Mucosa of descending colon (tissue), 3 donors: ENCODE data around the gene CNIH3. TPM values are rescaled to one million over a fixed set of nuclear protein-coding genes. Genes with fewer than 3 reads are reported as not detected.
"Not testable (repeated sequence)": the region's sequence is repeated elsewhere in the genome, so short reads cannot be mapped to it uniquely, and the experiment has no call there.

Experiments
- ATAC-seq: fragments of 200-7000 bp; cut with Tn5 transposase; one replicate; pipeline ENCODE4 v1.9.1; 2020; ENCODE audit warnings: mild to moderate bottlenecking, moderate library complexity
- DNase-seq, 3 donors: peaks; one replicate each; pipeline ENCODE4 v3.0.0-alpha.2; 2020
- H3K36me3 ChIP-seq: fragments of 200-600 bp; one replicate; pipeline ENCODE4 v1.8.0; 2021; ENCODE audit warnings: low read depth, mild to moderate bottlenecking
- H3K4me1 ChIP-seq: fragments of 200-600 bp; one replicate; pipeline ENCODE4 v1.8.0; 2021; ENCODE audit warnings: low read depth, mild to moderate bottlenecking
- H3K4me3 ChIP-seq: fragments of 200-600 bp; one replicate; pipeline ENCODE4 v1.8.0; 2021; ENCODE audit warnings: mild to moderate bottlenecking
- H3K9me3 ChIP-seq: fragments of 200-600 bp; one replicate; pipeline ENCODE4 v1.8.0; 2021; ENCODE audit warnings: mild to moderate bottlenecking
- CTCF ChIP-seq: fragments of 200-600 bp; IDR thresholded peaks from one replicate; pipeline ENCODE4 v1.8.0; 2022; ENCODE audit warnings: antibody characterized with exemption, mild to moderate bottlenecking
- intact Hi-C, 2 donors: fragments of 100-400 bp; cut with DNase I in 1 of 2; cut with micrococcal nuclease in 1 of 2; formaldehyde crosslinking; loops; one replicate each; pipeline versions ENCODE4 v1.11.0 to v1.11.1; 2022; cut with DNase I, micrococcal nuclease
- total RNA-seq, 3 donors: library from RNA; stranded (reverse); fragmentation: NEBNext Ultra II Directional in 2 of 3; extraction: Animal tissue kit (Norgen Biotek cat#: 25700) in 2 of 3; gene quantifications; one replicate each; pipeline versions ENCODE4 v1.2.1 to v1.2.4, GENCODE V29; 2021 to 2023
- donor health status: DM: no; HTN: no; CAD: no; lungs with moderate emphysema.
- donor health status: DM: no; HTN: no; CAD: no.
- donor health status: DM: no; HTN: yes; CAD: no.

CNIH3 gene
- total RNA-seq, 3 donors from 2014 or later: 1.0 to 2.5 (median 1.1) TPM

GRCh38 chr1:224684979-224685425 is 68.9 kb downstream of the CNIH3 start:
- Histone ChIP-seq H3K36me3 (no peaks in the 10 kb centered on the region), H3K9me3 (no peaks in the 10 kb centered on the region), H3K4me1 (no peaks in the 10 kb centered on the region), H3K4me3 (no peak overlapping the region)
- no peak for TF ChIP-seq CTCF
- intact Hi-C loops: no loop called here
- DNase-seq (no peak), ATAC-seq (no peak)

GRCh38 chr1:224686140-224686539 is 70.0 kb downstream of the CNIH3 start:
- H3K4me1 ChIP-seq, intact Hi-C loops, H3K4me3 ChIP-seq, H3K9me3 ChIP-seq, DNase-seq, ATAC-seq, H3K36me3 ChIP-seq: not testable (repeated sequence)

- TF ChIP-seq CTCF: no peak
- intact Hi-C loops: no loop called here
Measured at GRCh38 chr1:224687465-224687864, 71.3 kb downstream of the CNIH3 start.

GRCh38 chr1:224689374-224689773 is 73.3 kb downstream of the CNIH3 start:
- Histone ChIP-seq H3K4me1 (no peaks in the 10 kb centered on the region), H3K36me3 (no peaks in the 10 kb centered on the region), H3K9me3 (no peaks in the 10 kb centered on the region), H3K4me3 (no peak overlapping the region)
- TF ChIP-seq CTCF: no peak
- intact Hi-C loops: no loop called here
- DNase-seq (no peak), ATAC-seq (no peak)

More at GRCh38 chr1:224687465-224687864, 71.3 kb downstream of the CNIH3 start:
- no peak overlapping the region for H3K4me3 ChIP-seq
- no peaks in the 10 kb centered on the region for H3K36me3 ChIP-seq
- ATAC-seq: no peak
- no peaks in the 10 kb centered on the region for H3K4me1 ChIP-seq
- DNase-seq: no peak
- no peaks in the 10 kb centered on the region for H3K9me3 ChIP-seq

- intact Hi-C loops: no loop called here
- TF ChIP-seq CTCF: no peak
- no peak for ATAC-seq
Measured at GRCh38 chr1:224690576-224690975, 74.5 kb downstream of the CNIH3 start.

GRCh38 chr1:224691148-224691925 is 75.2 kb downstream of the CNIH3 start:
- Histone ChIP-seq H3K36me3 (no peaks in the 10 kb centered on the region), H3K4me1 (no peaks in the 10 kb centered on the region), H3K4me3 (no peak overlapping the region), H3K9me3 (no peaks in the 10 kb centered on the region)
- intact Hi-C loops: no loop called here
- ATAC-seq: no peak
- DNase-seq: no peak
- no peak for TF ChIP-seq CTCF

More at GRCh38 chr1:224690576-224690975, 74.5 kb downstream of the CNIH3 start:
- H3K9me3 ChIP-seq: no peaks in the 10 kb centered on the region
- no peak for DNase-seq
- no peak overlapping the region for H3K4me3 ChIP-seq
- H3K36me3 ChIP-seq: no peaks in the 10 kb centered on the region
- no peaks in the 10 kb centered on the region for H3K4me1 ChIP-seq
